Sigmoid colon (tissue), 4 donors: ENCODE results near the gene MLLT6.

Source experiments
- EP300 ChIP-seq, 4 donors: sonication (generic); formaldehyde crosslinking; IDR thresholded peaks; one replicate each; pipeline ENCODE4 v1.6.1; 2017; ENCODE audit warnings: antibody characterized with exemption in 4 of 4
- TF ChIP-seq, protein P1 (sequence below), 4 experiments: fragments of 450-650 bp in 3 of 4; fragments of 200-600 bp in 1 of 4; IDR thresholded peaks; one replicate each; pipeline ENCODE4 v1.5.1; 2016 to 2019; ENCODE audit warnings: antibody characterized with exemption in 4 of 4, mild to moderate bottlenecking in 3 of 4, moderate library complexity in 2 of 4

DNA sequence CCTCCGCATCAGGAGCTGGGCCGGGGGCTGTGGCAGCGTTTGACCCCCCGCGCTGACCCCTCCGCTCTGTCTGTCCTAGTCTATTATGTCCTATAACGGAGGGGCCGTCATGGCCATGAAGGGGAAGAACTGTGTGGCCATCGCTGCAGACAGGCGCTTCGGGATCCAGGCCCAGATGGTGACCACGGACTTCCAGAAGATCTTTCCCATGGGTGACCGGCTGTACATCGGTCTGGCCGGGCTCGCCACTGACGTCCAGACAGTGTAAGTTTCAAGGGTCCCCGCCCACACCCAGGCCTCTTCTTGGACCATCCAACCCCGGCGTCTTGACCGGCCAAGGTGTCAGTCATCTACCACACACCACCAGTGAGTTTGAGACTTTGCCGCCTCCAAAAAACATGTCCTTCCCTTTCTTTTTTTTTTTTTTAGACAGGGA, 48.0 kb downstream of the MLLT6 start:
- TF ChIP-seq, protein P1, sequence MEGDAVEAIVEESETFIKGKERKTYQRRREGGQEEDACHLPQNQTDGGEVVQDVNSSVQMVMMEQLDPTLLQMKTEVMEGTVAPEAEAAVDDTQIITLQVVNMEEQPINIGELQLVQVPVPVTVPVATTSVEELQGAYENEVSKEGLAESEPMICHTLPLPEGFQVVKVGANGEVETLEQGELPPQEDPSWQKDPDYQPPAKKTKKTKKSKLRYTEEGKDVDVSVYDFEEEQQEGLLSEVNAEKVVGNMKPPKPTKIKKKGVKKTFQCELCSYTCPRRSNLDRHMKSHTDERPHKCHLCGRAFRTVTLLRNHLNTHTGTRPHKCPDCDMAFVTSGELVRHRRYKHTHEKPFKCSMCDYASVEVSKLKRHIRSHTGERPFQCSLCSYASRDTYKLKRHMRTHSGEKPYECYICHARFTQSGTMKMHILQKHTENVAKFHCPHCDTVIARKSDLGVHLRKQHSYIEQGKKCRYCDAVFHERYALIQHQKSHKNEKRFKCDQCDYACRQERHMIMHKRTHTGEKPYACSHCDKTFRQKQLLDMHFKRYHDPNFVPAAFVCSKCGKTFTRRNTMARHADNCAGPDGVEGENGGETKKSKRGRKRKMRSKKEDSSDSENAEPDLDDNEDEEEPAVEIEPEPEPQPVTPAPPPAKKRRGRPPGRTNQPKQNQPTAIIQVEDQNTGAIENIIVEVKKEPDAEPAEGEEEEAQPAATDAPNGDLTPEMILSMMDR (IDR thresholded peaks at IDR 0.05): no peak
- no peak for TF ChIP-seq EP300 (IDR thresholded peaks at IDR 0.05)
